ENCODE data around the gene LAPTM5.

DNA sequence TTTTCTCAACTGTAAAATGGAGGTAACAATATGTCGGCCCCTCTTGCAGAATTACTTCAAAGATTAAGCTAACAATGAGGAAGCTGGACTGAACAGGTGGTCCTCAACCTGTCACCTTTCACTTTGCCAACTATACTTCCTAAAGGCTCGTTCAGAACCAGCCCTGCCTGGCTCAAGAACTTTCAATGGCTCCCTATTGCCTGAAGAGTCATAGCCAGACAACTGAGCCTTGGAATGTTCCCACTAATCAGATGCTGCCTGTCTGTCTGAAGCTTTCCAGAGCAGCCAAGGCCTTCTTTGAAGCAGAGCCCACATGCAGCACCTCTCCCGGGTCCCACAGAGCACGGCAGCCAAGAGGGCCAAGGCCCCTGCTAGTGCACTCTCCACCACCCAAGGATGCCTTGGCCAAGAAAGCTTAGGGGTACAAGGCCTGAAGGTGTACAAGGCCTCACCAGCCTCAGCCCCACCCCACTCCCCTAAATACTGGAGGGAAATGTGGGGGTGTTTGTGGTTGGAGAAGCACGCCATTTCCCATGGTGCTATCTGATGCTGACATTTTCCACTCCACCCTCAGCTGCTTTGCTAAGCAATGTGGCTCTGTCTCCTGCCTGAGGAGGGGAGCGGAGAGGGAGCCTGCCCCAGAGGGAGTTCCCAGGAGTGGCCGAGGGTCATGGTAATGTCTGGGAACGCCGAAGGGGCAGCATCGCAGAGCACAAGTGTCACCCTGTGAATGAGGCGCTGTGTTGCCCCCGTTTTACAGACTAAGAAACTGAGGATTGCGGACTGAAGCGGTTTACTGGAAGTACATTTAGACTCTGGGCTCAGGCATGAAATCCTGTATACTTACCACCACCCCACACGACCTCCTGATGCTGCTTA, 8.2 kb upstream of the LAPTM5 start:
- TF ChIP-seq, protein P1, sequence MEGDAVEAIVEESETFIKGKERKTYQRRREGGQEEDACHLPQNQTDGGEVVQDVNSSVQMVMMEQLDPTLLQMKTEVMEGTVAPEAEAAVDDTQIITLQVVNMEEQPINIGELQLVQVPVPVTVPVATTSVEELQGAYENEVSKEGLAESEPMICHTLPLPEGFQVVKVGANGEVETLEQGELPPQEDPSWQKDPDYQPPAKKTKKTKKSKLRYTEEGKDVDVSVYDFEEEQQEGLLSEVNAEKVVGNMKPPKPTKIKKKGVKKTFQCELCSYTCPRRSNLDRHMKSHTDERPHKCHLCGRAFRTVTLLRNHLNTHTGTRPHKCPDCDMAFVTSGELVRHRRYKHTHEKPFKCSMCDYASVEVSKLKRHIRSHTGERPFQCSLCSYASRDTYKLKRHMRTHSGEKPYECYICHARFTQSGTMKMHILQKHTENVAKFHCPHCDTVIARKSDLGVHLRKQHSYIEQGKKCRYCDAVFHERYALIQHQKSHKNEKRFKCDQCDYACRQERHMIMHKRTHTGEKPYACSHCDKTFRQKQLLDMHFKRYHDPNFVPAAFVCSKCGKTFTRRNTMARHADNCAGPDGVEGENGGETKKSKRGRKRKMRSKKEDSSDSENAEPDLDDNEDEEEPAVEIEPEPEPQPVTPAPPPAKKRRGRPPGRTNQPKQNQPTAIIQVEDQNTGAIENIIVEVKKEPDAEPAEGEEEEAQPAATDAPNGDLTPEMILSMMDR (IDR thresholded peaks at IDR 0.05), result no peak
- no peak for TF ChIP-seq POLR2AphosphoS5 (IDR thresholded peaks at IDR 0.05)

All from upper lobe of left lung (tissue), 4 donors.